Measurements from ENCODE around the gene SKA2.

GRCh38 chr17:59174671-59175070 is 19.7 kb upstream of the SKA2 start:
- TF ChIP-seq EZH2 (IDR thresholded peaks at IDR 0.05) (no peak), POLR2AphosphoS5 (IDR thresholded peaks at IDR 0.05; ENCODE audit: borderline replicate concordance, low read depth, low read length) (no peak)

All from SK-N-MC (cell line).